Ishikawa (cell line): ENCODE data around the gene SHMT2.

Experiments
- EGR1 ChIP-seq: IDR thresholded peaks from 2 replicates; pipeline ENCODE4 v1.6.1; 2012
- EP300 ChIP-seq: IDR thresholded peaks from 2 replicates; pipeline ENCODE4 v1.6.1; 2012; ENCODE audit warnings: borderline replicate concordance
- MAX ChIP-seq: IDR thresholded peaks from 2 replicates; pipeline ENCODE4 v1.6.1; 2012
- RAD21 ChIP-seq: IDR thresholded peaks from 2 replicates; pipeline ENCODE4 v1.6.1; 2012; ENCODE audit warnings: low read depth
- REST ChIP-seq: IDR thresholded peaks from 2 replicates; pipeline ENCODE4 v1.6.1; 2012; ENCODE audit warnings: low read depth, mild to moderate bottlenecking
- TAF1 ChIP-seq: IDR thresholded peaks from 2 replicates; pipeline ENCODE4 v1.6.1; 2012; ENCODE audit warnings: low read depth, mild to moderate bottlenecking
- TEAD4 ChIP-seq: IDR thresholded peaks from 2 replicates; pipeline ENCODE4 v1.6.1; 2012

DNA sequence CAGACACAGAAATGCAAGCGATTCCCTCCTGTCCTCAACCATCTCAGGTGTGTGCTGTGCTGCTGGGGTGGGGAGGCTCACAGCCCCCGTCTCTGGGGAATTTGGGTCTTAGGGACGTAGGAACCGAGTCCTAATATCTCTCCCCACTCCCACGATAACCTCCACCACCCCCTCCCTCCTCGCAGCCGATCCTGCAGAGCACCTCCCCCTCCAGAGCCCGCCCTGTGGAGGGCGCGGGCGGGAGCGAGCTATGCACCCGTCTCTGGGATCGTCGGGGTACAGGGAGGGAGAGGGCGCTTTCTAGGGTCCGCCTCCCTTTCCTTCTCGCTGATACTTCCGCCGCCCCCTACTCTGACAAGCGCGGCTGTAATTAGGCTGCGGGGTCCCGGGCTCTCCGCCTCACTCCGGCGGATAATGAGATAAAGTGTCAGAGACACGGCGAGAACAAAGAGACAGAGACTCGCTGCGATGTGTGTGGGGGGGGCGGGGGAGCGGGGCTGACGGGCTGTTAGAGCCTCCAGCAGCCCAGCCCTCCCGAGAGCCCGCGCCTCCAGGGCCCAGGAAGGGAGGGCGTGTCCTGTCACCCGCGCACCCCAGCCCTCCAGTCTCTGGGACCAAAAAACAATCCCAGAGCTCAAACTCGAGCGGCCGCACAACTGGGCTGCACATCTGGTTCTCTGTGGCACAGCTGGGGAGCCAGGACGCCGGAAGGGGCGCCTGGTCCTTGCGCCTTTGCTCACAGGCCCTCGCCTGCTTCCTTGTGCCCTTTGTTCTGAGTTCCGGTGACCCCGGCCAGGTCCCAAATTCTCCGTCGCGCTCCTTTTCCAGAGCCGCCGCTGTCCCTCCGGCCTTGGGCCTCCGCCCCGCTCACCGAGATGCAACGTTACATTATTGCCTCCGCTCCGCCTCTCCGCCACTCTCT is 8.7 kb downstream of the SHMT2 start:
- TF ChIP-seq MAX (no peak), EP300 (no peak), REST (no peak), TAF1 (no peak), EGR1 (no peak), RAD21 (no peak), TEAD4 (no peak)
